A204.1 (cell line): ENCODE results near the gene RASA3.

Source experiments
- FAIRE-seq: peaks from 2 replicates; lab custom pipeline; 2012; peaks lifted over from hg19 to GRCh38; lab: Jason Lieb, UNC

The RASA3 gene

GRCh38 chr13:114017966-114018365, 114.5 kb downstream of the RASA3 start:
- FAIRE-seq = no peak

- FAIRE-seq = no peak
These were observed 115.3 kb downstream of the RASA3 start for GRCh38 chr13:114017028-114017630.

GRCh38 chr13:114016321-114017027, 115.9 kb downstream of the RASA3 start:
- FAIRE-seq = no peak

GRCh38 chr13:114015969-114016295, 116.5 kb downstream of the RASA3 start:
- no peak for FAIRE-seq

- FAIRE-seq = no peak
These were observed 117.1 kb downstream of the RASA3 start for GRCh38 chr13:114015111-114015968.

GRCh38 chr13:114013952-114014629, 118.3 kb downstream of the RASA3 start:
- no peak for FAIRE-seq

- FAIRE-seq = no peak
These were observed 119.1 kb downstream of the RASA3 start for GRCh38 chr13:114013336-114013735.

- no peak for FAIRE-seq
These were observed 119.5 kb downstream of the RASA3 start for GRCh38 chr13:114012921-114013320.

GRCh38 chr13:114012141-114012540, 120.3 kb downstream of the RASA3 start:
- no peak for FAIRE-seq

GRCh38 chr13:114011226-114011625, 121.2 kb downstream of the RASA3 start:
- FAIRE-seq = no peak

GRCh38 chr13:114010401-114011101, 121.9 kb downstream of the RASA3 start:
- FAIRE-seq = no peak

- FAIRE-seq = no peak
These were observed 122.6 kb downstream of the RASA3 start for GRCh38 chr13:114009590-114010400.

- FAIRE-seq = no peak
These were observed 123.3 kb downstream of the RASA3 start for GRCh38 chr13:114008964-114009589.

GRCh38 chr13:114007566-114007965, 124.9 kb downstream of the RASA3 start:
- FAIRE-seq = no peak

- no peak for FAIRE-seq
These were observed 127.2 kb downstream of the RASA3 start for GRCh38 chr13:114005206-114005724.

GRCh38 chr13:114004420-114005205, 127.8 kb downstream of the RASA3 start:
- no peak for FAIRE-seq

- no peak for FAIRE-seq
These were observed 129.6 kb downstream of the RASA3 start for GRCh38 chr13:114002771-114003321.

GRCh38 chr13:114002009-114002544, 130.3 kb downstream of the RASA3 start:
- no peak for FAIRE-seq
